ENCODE measurements around the gene TMPRSS6. TPM values are rescaled to one million over a fixed set of nuclear protein-coding genes. Genes with fewer than 3 reads are reported as not detected.

Gene TMPRSS6
- total and polyA plus RNA-seq, 4 donors, result 0.09 to 1.0 (median 0.69) TPM

- TF ChIP-seq CTCF (IDR thresholded peaks at IDR 0.05; ENCODE audit: control extremely low read depth, extremely low read depth), result no peak
- no peaks in the 10 kb centered on the region for H3K9me3 ChIP-seq (ENCODE audit: control insufficient read depth in 4 of 4, insufficient read depth in 3 of 4, low read length in 3 of 4)
- DNase-seq, result no peak
- no peak overlapping the region for H3K9ac ChIP-seq (ENCODE audit: insufficient read depth in 1 of 2, low read length in 2 of 2)
- no peak overlapping the region for H3K4me3 ChIP-seq
- H3K27ac ChIP-seq (ENCODE audit: low read depth in 1 of 2, low read length in 1 of 2), result no peak overlapping the region
- no peaks in the 10 kb centered on the region for H3K27me3 ChIP-seq (ENCODE audit: control insufficient read depth in 3 of 3, insufficient read depth in 3 of 3, low read length in 2 of 3)
- WGBS, 2 donors, result 83 to 86% methylated on average over 8 of the region's 8 CpGs
- no peak for ATAC-seq (ENCODE audit: insufficient read depth, low FRiP score)
- H3K36me3 ChIP-seq (ENCODE audit: control insufficient read depth in 4 of 4, insufficient read depth in 4 of 4, low read length in 4 of 4), result no peaks in the 10 kb centered on the region
- no peaks in the 10 kb centered on the region for H3K4me1 ChIP-seq (ENCODE audit: control insufficient read depth in 5 of 5, insufficient read depth in 5 of 5, low read length in 5 of 5)
Observed at GRCh38 chr22:37137131-37137530, 27.6 kb upstream of the TMPRSS6 start.

- H3K27me3 ChIP-seq (ENCODE audit: control insufficient read depth in 3 of 3, insufficient read depth in 3 of 3, low read length in 2 of 3), result no peaks in the 10 kb centered on the region
- H3K4me1 ChIP-seq (ENCODE audit: control insufficient read depth in 5 of 5, insufficient read depth in 5 of 5, low read length in 5 of 5), result no peaks in the 10 kb centered on the region
- no peak overlapping the region for H3K4me3 ChIP-seq
- 84 to 92% methylated on average over 12 of the region's 12 CpGs for WGBS, 2 donors
- H3K9me3 ChIP-seq (ENCODE audit: control insufficient read depth in 4 of 4, insufficient read depth in 3 of 4, low read length in 3 of 4), result no peaks in the 10 kb centered on the region
- no peak overlapping the region for H3K9ac ChIP-seq (ENCODE audit: insufficient read depth in 1 of 2, low read length in 2 of 2)
- TF ChIP-seq CTCF (IDR thresholded peaks at IDR 0.05; ENCODE audit: control extremely low read depth, extremely low read depth), result no peak
- ATAC-seq (ENCODE audit: insufficient read depth, low FRiP score), result no peak
- no peak for DNase-seq
- no peak overlapping the region for H3K27ac ChIP-seq (ENCODE audit: low read depth in 1 of 2, low read length in 1 of 2)
- no peaks in the 10 kb centered on the region for H3K36me3 ChIP-seq (ENCODE audit: control insufficient read depth in 4 of 4, insufficient read depth in 4 of 4, low read length in 4 of 4)
Observed at GRCh38 chr22:37135023-37135422, 25.5 kb upstream of the TMPRSS6 start.

- Histone ChIP-seq H3K36me3 (ENCODE audit: control insufficient read depth in 4 of 4, insufficient read depth in 4 of 4, low read length in 4 of 4) (no peaks in the 10 kb centered on the region), H3K27me3 (ENCODE audit: control insufficient read depth in 3 of 3, insufficient read depth in 3 of 3, low read length in 2 of 3) (peaks cover 0 to 2% (median 0%) of the 10 kb centered on the region in 3 donors), H3K4me1 (ENCODE audit: control insufficient read depth in 5 of 5, insufficient read depth in 5 of 5, low read length in 5 of 5) (no peaks in the 10 kb centered on the region), H3K4me3 (no peak overlapping the region), H3K9me3 (ENCODE audit: control insufficient read depth in 4 of 4, insufficient read depth in 3 of 4, low read length in 3 of 4) (no peaks in the 10 kb centered on the region), H3K27ac (ENCODE audit: low read depth in 1 of 2, low read length in 1 of 2) (no peak overlapping the region), H3K9ac (ENCODE audit: insufficient read depth in 1 of 2, low read length in 2 of 2) (no peak overlapping the region)
- ATAC-seq (ENCODE audit: insufficient read depth, low FRiP score) (no peak), DNase-seq (no peak)
- no peak for TF ChIP-seq CTCF (IDR thresholded peaks at IDR 0.05; ENCODE audit: control extremely low read depth, extremely low read depth)
- WGBS, 2 donors, result 70 to 71% methylated on average over 16 of the region's 16 CpGs
Observed at GRCh38 chr22:37133304-37134018, 23.9 kb upstream of the TMPRSS6 start.

GRCh38 chr22:37132773-37133172 lies 23.3 kb upstream of the TMPRSS6 start:
- Histone ChIP-seq H3K9me3 (ENCODE audit: control insufficient read depth in 4 of 4, insufficient read depth in 3 of 4, low read length in 3 of 4) (no peaks in the 10 kb centered on the region), H3K36me3 (ENCODE audit: control insufficient read depth in 4 of 4, insufficient read depth in 4 of 4, low read length in 4 of 4) (no peaks in the 10 kb centered on the region), H3K27me3 (ENCODE audit: control insufficient read depth in 3 of 3, insufficient read depth in 3 of 3, low read length in 2 of 3) (peaks cover 0 to 2% (median 0%) of the 10 kb centered on the region in 3 donors), H3K4me1 (ENCODE audit: control insufficient read depth in 5 of 5, insufficient read depth in 5 of 5, low read length in 5 of 5) (no peaks in the 10 kb centered on the region), H3K9ac (ENCODE audit: insufficient read depth in 1 of 2, low read length in 2 of 2) (no peak overlapping the region), H3K4me3 (no peak overlapping the region), H3K27ac (ENCODE audit: low read depth in 1 of 2, low read length in 1 of 2) (no peak overlapping the region)
- ATAC-seq (ENCODE audit: insufficient read depth, low FRiP score) (no peak), DNase-seq (no peak)
- WGBS, 2 donors, result 92 to 95% methylated on average over 7 of the region's 7 CpGs
- TF ChIP-seq CTCF (IDR thresholded peaks at IDR 0.05; ENCODE audit: control extremely low read depth, extremely low read depth), result no peak
